ENCODE data around the gene CHD5.

CHD5 gene

GRCh38 chr1:6185151-6185550, 5.0 kb upstream of the CHD5 start:
- ATAC-seq (ENCODE audit: insufficient read depth, low read depth) = no peak
- Histone ChIP-seq H3K4me1 (ENCODE audit: insufficient read depth, low read length) (no peaks in the 10 kb centered on the region), H4K20me1 (ENCODE audit: insufficient read depth, low read length) (peaks cover 65% of the 10 kb centered on the region; the same call in 1 of the 2 replicates), H3K4me2 (ENCODE audit: insufficient read depth, low read length) (no peak overlapping the region), H3K9me3 (ENCODE audit: insufficient read depth, low read length, severe bottlenecking) (no peaks in the 10 kb centered on the region), H3K9ac (ENCODE audit: low read depth, low read length) (no peak overlapping the region), H3K36me3 (ENCODE audit: insufficient read depth, low read length) (peaks cover 54% of the 10 kb centered on the region), H2AFZ (ENCODE audit: low read depth, low read length) (no peak overlapping the region), H3K4me3 (ENCODE audit: low read depth in 1 of 2, low read length in 2 of 2) (no peak overlapping the region), H3K27me3 (ENCODE audit: insufficient read depth, low read length, poor library complexity) (no peaks in the 10 kb centered on the region), H3K79me2 (ENCODE audit: insufficient read depth, low read length) (peaks cover 37% of the 10 kb centered on the region), H3K27ac (ENCODE audit: low read length) (no peak overlapping the region)
- TF ChIP-seq EZH2 (IDR thresholded peaks at IDR 0.05; ENCODE audit: borderline replicate concordance, low read depth, low read length, severe bottlenecking) (no peak), CTCF (IDR thresholded peaks at IDR 0.05; ENCODE audit: borderline replicate concordance, extremely low read depth, low read length, poor library complexity, severe bottlenecking) (no peak)
- DNase-seq = no peak

- DNase-seq = no peak
- no peak overlapping the region for H3K27ac ChIP-seq (ENCODE audit: low read length)
- no peak overlapping the region for H3K4me2 ChIP-seq (ENCODE audit: insufficient read depth, low read length)
These were observed 4.1 kb upstream of the CHD5 start for GRCh38 chr1:6184083-6184783.

GRCh38 chr1:6183520-6183989, 3.4 kb upstream of the CHD5 start:
- DNase-seq = no peak
- no peaks in the 10 kb centered on the region for H3K9me3 ChIP-seq (ENCODE audit: insufficient read depth, low read length, severe bottlenecking)
- H4K20me1 ChIP-seq (ENCODE audit: insufficient read depth, low read length) = peaks cover 56% of the 10 kb centered on the region; the same call in 1 of the 2 replicates

More at GRCh38 chr1:6184083-6184783, 4.1 kb upstream of the CHD5 start:
- TF ChIP-seq CTCF (IDR thresholded peaks at IDR 0.05; ENCODE audit: borderline replicate concordance, extremely low read depth, low read length, poor library complexity, severe bottlenecking) (no peak), EZH2 (IDR thresholded peaks at IDR 0.05; ENCODE audit: borderline replicate concordance, low read depth, low read length, severe bottlenecking) (no peak)
- peaks cover 63% of the 10 kb centered on the region; the same call in 1 of the 2 replicates for H4K20me1 ChIP-seq (ENCODE audit: insufficient read depth, low read length)
- H3K36me3 ChIP-seq (ENCODE audit: insufficient read depth, low read length) = peaks cover 47% of the 10 kb centered on the region
- H3K4me3 ChIP-seq (ENCODE audit: low read depth in 1 of 2, low read length in 2 of 2) = no peak overlapping the region
- no peak overlapping the region for H3K9ac ChIP-seq (ENCODE audit: low read depth, low read length)
- H3K27me3 ChIP-seq (ENCODE audit: insufficient read depth, low read length, poor library complexity) = no peaks in the 10 kb centered on the region
- H3K4me1 ChIP-seq (ENCODE audit: insufficient read depth, low read length) = no peaks in the 10 kb centered on the region
- H2AFZ ChIP-seq (ENCODE audit: low read depth, low read length) = no peak overlapping the region
- ATAC-seq (ENCODE audit: insufficient read depth, low read depth) = no peak; the same call in 2 of the 3 replicates
- H3K9me3 ChIP-seq (ENCODE audit: insufficient read depth, low read length, severe bottlenecking) = no peaks in the 10 kb centered on the region
- H3K79me2 ChIP-seq (ENCODE audit: insufficient read depth, low read length) = peaks cover 29% of the 10 kb centered on the region

More at GRCh38 chr1:6183520-6183989, 3.4 kb upstream of the CHD5 start:
- Histone ChIP-seq H2AFZ (ENCODE audit: low read depth, low read length) (no peak overlapping the region), H3K9ac (ENCODE audit: low read depth, low read length) (no peak overlapping the region), H3K27ac (ENCODE audit: low read length) (no peak overlapping the region), H3K4me3 (ENCODE audit: low read depth in 1 of 2, low read length in 2 of 2) (no peak overlapping the region), H3K4me1 (ENCODE audit: insufficient read depth, low read length) (no peaks in the 10 kb centered on the region), H3K79me2 (ENCODE audit: insufficient read depth, low read length) (peaks cover 23% of the 10 kb centered on the region), H3K36me3 (ENCODE audit: insufficient read depth, low read length) (peaks cover 40% of the 10 kb centered on the region), H3K27me3 (ENCODE audit: insufficient read depth, low read length, poor library complexity) (no peaks in the 10 kb centered on the region), H3K4me2 (ENCODE audit: insufficient read depth, low read length) (no peak overlapping the region)
- peak; percentile 65 for ATAC-seq (ENCODE audit: insufficient read depth, low read depth)
- TF ChIP-seq EZH2 (IDR thresholded peaks at IDR 0.05; ENCODE audit: borderline replicate concordance, low read depth, low read length, severe bottlenecking) = no peak
- peak; percentile 44 for TF ChIP-seq CTCF (IDR thresholded peaks at IDR 0.05; ENCODE audit: borderline replicate concordance, extremely low read depth, low read length, poor library complexity, severe bottlenecking)

Measured in DND-41 (cell line).